ENCODE results near the gene LY6G6F. TPM values are rescaled to one million over a fixed set of nuclear protein-coding genes. Genes with fewer than 3 reads are reported as not detected.

Gene LY6G6F
- polyA plus RNA-seq, 1 of the 3 experiments (the other 2 are of a cell fraction) = not detected

DNA sequence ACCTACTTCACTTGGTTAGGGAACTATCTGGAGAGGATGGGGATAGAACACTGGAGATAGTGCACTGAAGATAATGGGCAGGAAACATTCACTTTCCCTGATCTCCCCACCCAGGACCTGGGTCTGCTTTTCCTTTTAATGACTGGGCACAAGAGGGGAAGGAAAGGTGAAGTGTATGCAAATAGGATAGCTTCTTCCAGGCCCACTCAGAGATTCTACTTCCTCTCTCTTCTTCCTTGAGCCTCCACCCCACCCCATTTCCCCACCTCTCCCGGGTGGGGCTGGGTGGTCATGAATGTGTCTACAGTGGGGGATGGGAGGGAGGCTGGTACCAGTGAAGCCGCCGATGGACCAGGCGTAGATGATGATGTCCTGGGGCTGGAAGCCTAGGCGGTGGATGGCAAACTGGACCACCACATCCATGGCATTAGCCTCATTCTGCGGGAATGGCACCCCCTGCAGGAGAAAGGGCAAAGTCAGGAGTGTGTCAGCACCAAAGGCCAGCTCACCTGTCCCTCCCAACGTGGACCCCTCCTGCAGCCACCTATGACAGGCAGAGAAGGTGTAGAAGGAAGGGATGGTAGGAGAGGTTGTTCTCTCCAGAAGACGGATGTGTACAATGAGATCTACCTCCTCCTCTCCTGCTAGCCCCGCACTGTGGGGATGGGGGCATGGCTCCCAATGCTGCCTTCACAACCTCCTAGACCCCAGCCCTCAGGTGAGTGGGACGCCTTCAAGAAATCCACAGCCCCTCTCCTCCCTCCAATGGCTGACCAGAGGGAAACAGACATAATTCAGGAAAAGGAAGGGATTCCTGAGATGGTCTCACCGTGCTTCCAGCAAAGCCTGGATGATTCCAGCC lies 17.2 kb upstream of the LY6G6F start:
- no peaks in the 10 kb centered on the region for H3K27me3 ChIP-seq (ENCODE audit: insufficient read depth)
- CTCF ChIA-PET = interaction anchor here (0.7 to 4.5 kb wide), 10 partner anchors 9 to 147 kb away, joined by 3 to 29 read pairs (median 4); partner anchors contain the start of genes LY6G5C and VARS1
- H3K9ac ChIP-seq = no peak overlapping the region
- TF ChIP-seq GABPA (IDR thresholded peaks at IDR 0.05; ENCODE audit: low read depth) = no peak
- TF ChIP-seq, protein P1, sequence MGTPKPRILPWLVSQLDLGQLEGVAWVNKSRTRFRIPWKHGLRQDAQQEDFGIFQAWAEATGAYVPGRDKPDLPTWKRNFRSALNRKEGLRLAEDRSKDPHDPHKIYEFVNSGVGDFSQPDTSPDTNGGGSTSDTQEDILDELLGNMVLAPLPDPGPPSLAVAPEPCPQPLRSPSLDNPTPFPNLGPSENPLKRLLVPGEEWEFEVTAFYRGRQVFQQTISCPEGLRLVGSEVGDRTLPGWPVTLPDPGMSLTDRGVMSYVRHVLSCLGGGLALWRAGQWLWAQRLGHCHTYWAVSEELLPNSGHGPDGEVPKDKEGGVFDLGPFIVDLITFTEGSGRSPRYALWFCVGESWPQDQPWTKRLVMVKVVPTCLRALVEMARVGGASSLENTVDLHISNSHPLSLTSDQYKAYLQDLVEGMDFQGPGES (IDR thresholded peaks at IDR 0.05; ENCODE audit: low read depth, low read length) = no peak
- TF ChIP-seq NFIC (IDR thresholded peaks at IDR 0.05; ENCODE audit: borderline replicate concordance) = no peak
- no peak for TF ChIP-seq ELF1 (IDR thresholded peaks at IDR 0.05)
- TF ChIP-seq, protein P2, sequence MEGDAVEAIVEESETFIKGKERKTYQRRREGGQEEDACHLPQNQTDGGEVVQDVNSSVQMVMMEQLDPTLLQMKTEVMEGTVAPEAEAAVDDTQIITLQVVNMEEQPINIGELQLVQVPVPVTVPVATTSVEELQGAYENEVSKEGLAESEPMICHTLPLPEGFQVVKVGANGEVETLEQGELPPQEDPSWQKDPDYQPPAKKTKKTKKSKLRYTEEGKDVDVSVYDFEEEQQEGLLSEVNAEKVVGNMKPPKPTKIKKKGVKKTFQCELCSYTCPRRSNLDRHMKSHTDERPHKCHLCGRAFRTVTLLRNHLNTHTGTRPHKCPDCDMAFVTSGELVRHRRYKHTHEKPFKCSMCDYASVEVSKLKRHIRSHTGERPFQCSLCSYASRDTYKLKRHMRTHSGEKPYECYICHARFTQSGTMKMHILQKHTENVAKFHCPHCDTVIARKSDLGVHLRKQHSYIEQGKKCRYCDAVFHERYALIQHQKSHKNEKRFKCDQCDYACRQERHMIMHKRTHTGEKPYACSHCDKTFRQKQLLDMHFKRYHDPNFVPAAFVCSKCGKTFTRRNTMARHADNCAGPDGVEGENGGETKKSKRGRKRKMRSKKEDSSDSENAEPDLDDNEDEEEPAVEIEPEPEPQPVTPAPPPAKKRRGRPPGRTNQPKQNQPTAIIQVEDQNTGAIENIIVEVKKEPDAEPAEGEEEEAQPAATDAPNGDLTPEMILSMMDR (IDR thresholded peaks at IDR 0.05) = peak; percentile 61
- no peak for TF ChIP-seq FOSL2 (IDR thresholded peaks at IDR 0.05; ENCODE audit: borderline replicate concordance, low read depth)
- 69% methylated on average over 8 of the region's 11 CpGs for WGBS (ENCODE audit: low lambda C conversion rate)
- H3F3A ChIP-seq (replicated peaks; ENCODE audit: insufficient read depth) = no peaks in the 10 kb centered on the region
- H3K4me1 ChIP-seq (ENCODE audit: control insufficient read depth in 1 of 2, insufficient read depth in 2 of 2, low read depth in 1 of 2, low read length in 1 of 2) = no peaks in the 10 kb centered on the region
- peaks cover 10 to 50% of the 10 kb centered on the region in 2 experiments for H3K36me3 ChIP-seq (replicated peaks in 1 of 2; ENCODE audit: control insufficient read depth in 1 of 2, insufficient read depth in 2 of 2, low read length in 1 of 2)
- no peak overlapping the region for H2AFZ ChIP-seq (ENCODE audit: low read depth)
- no peaks in the 10 kb centered on the region for H3K79me2 ChIP-seq (ENCODE audit: insufficient read depth)
- H3K9me2 ChIP-seq = no peaks in the 10 kb centered on the region
- no peaks in the 10 kb centered on the region for H4K20me1 ChIP-seq (ENCODE audit: insufficient read depth)
- no peak overlapping the region for H3K4me3 ChIP-seq (ENCODE audit: low read depth in 2 of 2, low read length in 1 of 2)
- POLR2A ChIA-PET = no interaction called here
- DNase-seq = peak; percentile 43
- no peaks in the 10 kb centered on the region for H3K9me3 ChIP-seq
- no peak overlapping the region for H3K27ac ChIP-seq (ENCODE audit: low read depth in 2 of 2, low read length in 1 of 2)
- no peak overlapping the region for H3K4me2 ChIP-seq

DNA sequence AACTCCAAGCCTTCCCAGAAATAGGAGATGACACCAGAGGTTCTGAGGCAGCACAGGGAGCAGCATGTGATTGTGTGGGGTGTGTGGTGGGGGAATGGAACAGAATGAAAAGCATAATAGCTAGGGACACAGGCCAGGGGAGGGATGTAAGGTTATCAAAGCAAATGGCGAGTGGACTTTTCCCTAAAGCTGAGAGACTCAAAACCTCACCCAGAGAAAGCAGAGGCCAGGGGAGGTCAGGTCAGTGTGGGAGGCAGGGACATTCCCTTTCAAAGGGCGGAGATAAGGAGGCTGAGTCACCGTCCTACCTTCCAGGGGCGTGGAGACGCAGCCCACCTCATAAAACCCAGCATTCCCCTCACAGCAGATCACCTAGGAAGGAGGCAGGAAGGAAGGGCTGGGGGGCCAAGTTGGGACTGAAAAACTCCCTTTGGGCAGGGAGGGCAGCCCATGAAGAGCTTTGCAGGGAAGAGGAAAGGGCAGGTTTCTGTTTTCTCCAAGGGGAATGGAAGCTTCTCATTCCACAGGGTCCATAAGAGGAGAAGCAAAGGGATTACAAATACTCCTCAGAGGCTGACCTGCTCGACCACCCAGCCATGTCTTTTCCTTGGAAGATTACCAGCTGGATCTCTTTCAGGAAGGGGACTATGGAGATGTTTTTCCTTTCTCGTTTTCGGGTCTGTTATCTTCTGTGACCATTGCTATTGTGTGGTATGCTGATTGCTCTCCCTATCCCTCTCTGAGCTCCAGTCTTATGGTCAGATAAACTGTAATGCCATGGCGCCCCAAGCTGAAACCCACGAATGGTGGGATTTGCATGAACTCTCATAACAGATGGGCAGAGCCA lies 16.2 kb upstream of the LY6G6F start:
- no peak overlapping the region for H3K4me2 ChIP-seq
- no peak overlapping the region for H3K27ac ChIP-seq (ENCODE audit: low read depth in 2 of 2, low read length in 1 of 2)
- no peaks in the 10 kb centered on the region for H3K9me2 ChIP-seq
- H3K79me2 ChIP-seq (ENCODE audit: insufficient read depth) = no peaks in the 10 kb centered on the region
- no peaks in the 10 kb centered on the region for H4K20me1 ChIP-seq (ENCODE audit: insufficient read depth)
- TF ChIP-seq TEAD4 (IDR thresholded peaks at IDR 0.05; ENCODE audit: borderline replicate concordance, insufficient read depth) (no peak), FOXJ3 (CRISPR knock-in tag; IDR thresholded peaks at IDR 0.05) (no peak), RAD21 (IDR thresholded peaks at IDR 0.05; ENCODE audit: low read length) (no peak), JUND (IDR thresholded peaks at IDR 0.05) (no peak), EZH2phosphoT487 (IDR thresholded peaks at IDR 0.05; ENCODE audit: borderline replicate concordance, low read depth) (no peak), FOSL2 (IDR thresholded peaks at IDR 0.05; ENCODE audit: borderline replicate concordance, low read depth) (no peak), TAF1 (IDR thresholded peaks at IDR 0.05; ENCODE audit: borderline replicate concordance, low read depth, low read length) (no peak), YY1 (IDR thresholded peaks at IDR 0.05; ENCODE audit: low read depth) (no peak), RXRA (IDR thresholded peaks at IDR 0.05; ENCODE audit: borderline replicate concordance, low read depth) (no peak), RCOR1 (IDR thresholded peaks at IDR 0.05; ENCODE audit: low read length) (no peak), NFIC (IDR thresholded peaks at IDR 0.05; ENCODE audit: borderline replicate concordance) (no peak)
- TF ChIP-seq, protein P3, sequence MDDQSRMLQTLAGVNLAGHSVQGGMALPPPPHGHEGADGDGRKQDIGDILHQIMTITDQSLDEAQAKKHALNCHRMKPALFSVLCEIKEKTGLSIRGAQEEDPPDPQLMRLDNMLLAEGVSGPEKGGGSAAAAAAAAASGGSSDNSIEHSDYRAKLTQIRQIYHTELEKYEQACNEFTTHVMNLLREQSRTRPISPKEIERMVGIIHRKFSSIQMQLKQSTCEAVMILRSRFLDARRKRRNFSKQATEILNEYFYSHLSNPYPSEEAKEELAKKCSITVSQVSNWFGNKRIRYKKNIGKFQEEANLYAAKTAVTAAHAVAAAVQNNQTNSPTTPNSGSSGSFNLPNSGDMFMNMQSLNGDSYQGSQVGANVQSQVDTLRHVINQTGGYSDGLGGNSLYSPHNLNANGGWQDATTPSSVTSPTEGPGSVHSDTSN (IDR thresholded peaks at IDR 0.05) = no peak
- TF ChIP-seq, protein P4, sequence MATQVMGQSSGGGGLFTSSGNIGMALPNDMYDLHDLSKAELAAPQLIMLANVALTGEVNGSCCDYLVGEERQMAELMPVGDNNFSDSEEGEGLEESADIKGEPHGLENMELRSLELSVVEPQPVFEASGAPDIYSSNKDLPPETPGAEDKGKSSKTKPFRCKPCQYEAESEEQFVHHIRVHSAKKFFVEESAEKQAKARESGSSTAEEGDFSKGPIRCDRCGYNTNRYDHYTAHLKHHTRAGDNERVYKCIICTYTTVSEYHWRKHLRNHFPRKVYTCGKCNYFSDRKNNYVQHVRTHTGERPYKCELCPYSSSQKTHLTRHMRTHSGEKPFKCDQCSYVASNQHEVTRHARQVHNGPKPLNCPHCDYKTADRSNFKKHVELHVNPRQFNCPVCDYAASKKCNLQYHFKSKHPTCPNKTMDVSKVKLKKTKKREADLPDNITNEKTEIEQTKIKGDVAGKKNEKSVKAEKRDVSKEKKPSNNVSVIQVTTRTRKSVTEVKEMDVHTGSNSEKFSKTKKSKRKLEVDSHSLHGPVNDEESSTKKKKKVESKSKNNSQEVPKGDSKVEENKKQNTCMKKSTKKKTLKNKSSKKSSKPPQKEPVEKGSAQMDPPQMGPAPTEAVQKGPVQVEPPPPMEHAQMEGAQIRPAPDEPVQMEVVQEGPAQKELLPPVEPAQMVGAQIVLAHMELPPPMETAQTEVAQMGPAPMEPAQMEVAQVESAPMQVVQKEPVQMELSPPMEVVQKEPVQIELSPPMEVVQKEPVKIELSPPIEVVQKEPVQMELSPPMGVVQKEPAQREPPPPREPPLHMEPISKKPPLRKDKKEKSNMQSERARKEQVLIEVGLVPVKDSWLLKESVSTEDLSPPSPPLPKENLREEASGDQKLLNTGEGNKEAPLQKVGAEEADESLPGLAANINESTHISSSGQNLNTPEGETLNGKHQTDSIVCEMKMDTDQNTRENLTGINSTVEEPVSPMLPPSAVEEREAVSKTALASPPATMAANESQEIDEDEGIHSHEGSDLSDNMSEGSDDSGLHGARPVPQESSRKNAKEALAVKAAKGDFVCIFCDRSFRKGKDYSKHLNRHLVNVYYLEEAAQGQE (IDR thresholded peaks at IDR 0.05; ENCODE audit: low read depth, low read length) = no peak
- CTCF ChIA-PET = interaction anchor here (0.7 to 4.5 kb wide), 9 partner anchors 10 to 146 kb away, joined by 3 to 29 read pairs (median 5); partner anchors contain the start of genes C6orf47, LY6G5C and VARS1
- peaks cover 18 to 56% of the 10 kb centered on the region in 2 experiments for H3K36me3 ChIP-seq (replicated peaks in 1 of 2; ENCODE audit: control insufficient read depth in 1 of 2, insufficient read depth in 2 of 2, low read length in 1 of 2)
- POLR2A ChIA-PET = no interaction called here
- no peak for DNase-seq
- no peak overlapping the region for H3K9ac ChIP-seq
- H3F3A ChIP-seq (replicated peaks; ENCODE audit: insufficient read depth) = no peaks in the 10 kb centered on the region
- no peaks in the 10 kb centered on the region for H3K4me1 ChIP-seq (ENCODE audit: control insufficient read depth in 1 of 2, insufficient read depth in 2 of 2, low read depth in 1 of 2, low read length in 1 of 2)
- no peak overlapping the region for H2AFZ ChIP-seq (ENCODE audit: low read depth)
- no peak overlapping the region for H3K4me3 ChIP-seq (ENCODE audit: low read depth in 2 of 2, low read length in 1 of 2)
- H3K9me3 ChIP-seq = no peaks in the 10 kb centered on the region
- WGBS (ENCODE audit: low lambda C conversion rate) = 80% methylated on average over 10 of the region's 10 CpGs
- H3K27me3 ChIP-seq (ENCODE audit: insufficient read depth) = no peaks in the 10 kb centered on the region
